ENCODE data around the gene MRI1. TPM values are rescaled to one million over a fixed set of nuclear protein-coding genes. Genes with fewer than 3 reads are reported as not detected.
"Not testable (repeated sequence)": the region's sequence is repeated elsewhere in the genome, so short reads cannot be mapped to it uniquely, and the experiment has no call there.

The MRI1 gene
- total RNA-seq, 1 experiment from 2014 or later = 19.5 TPM

DNA sequence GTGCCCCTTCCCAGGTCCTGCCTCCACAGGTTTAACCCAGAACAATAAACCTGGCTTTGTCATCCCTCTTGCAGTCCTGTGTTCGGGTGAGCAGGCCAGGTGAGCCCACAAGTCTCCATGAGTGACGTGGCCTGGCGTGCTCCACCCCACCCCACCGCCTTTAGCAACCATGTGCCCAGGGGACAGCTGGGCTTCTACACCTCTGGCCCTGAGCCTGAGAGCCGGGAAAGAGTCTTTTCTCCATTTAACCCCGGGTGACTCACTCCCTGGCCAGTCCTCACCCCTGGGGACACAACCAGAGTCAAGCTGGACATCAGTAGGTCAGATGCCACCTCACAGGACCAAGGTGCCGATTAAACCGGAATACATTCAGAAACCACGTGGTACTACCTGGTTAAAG, 14.1 kb downstream of the MRI1 start:
- CTCF ChIA-PET = interaction anchor here (0.6 kb wide), 1 partner anchor 170 kb away, joined by 11 read pairs; no protein-coding TSS in a partner anchor
- H3K27me3 ChIP-seq (ENCODE audit: control insufficient read depth, insufficient read depth, low read length) = no peaks in the 10 kb centered on the region
- DNase-seq (ENCODE audit: low read depth, low spot score) (no peak), ATAC-seq (no peak)
- peaks cover 4% of the 10 kb centered on the region; the same call in 1 of the 2 replicates for H3K36me3 ChIP-seq (ENCODE audit: control insufficient read depth, insufficient read depth, low read length)
- no peaks in the 10 kb centered on the region for H3K9me3 ChIP-seq (ENCODE audit: control insufficient read depth, insufficient read depth, low read depth, low read length)
- H3K27ac ChIP-seq (ENCODE audit: low read length) = no peak overlapping the region
- POLR2A ChIA-PET = no interaction called here
- 0 out of 2 replicates have a peak, but pooled peaks cover 6% of the 10 kb centered on the region for H3K4me1 ChIP-seq (ENCODE audit: control insufficient read depth, insufficient read depth, low read length)
- TF ChIP-seq TCF7L2 (IDR thresholded peaks at IDR 0.05; ENCODE audit: low read depth, low read length) (no peak), SIN3A (IDR thresholded peaks at IDR 0.05; ENCODE audit: borderline replicate concordance, insufficient read depth, low read depth, low read length) (no peak)
- in situ Hi-C loops (cut with HindIII; ENCODE audit: low pct_unique_long_range_greater_than_20kb, low sequenced_read_pairs) = no loop called here
- intact Hi-C loops (cut with micrococcal nuclease; ENCODE audit: unreplicated experiment) = no loop called here
- BruUV-seq (replicated peaks) = no TSS peak
- H3K4me3 ChIP-seq (ENCODE audit: low read depth in 2 of 2, low read length in 2 of 2) = no peak overlapping the region

GRCh38 chr19:13778847-13779246, 14.5 kb downstream of the MRI1 start:
- ChIA-PET POLR2A (no interaction called here), CTCF (interaction anchor here (0.6 kb wide), 1 partner anchor 169 kb away, joined by 11 read pairs; no protein-coding TSS in a partner anchor)
- Histone ChIP-seq H3K27ac (ENCODE audit: low read length) (no peak overlapping the region), H3K4me1 (ENCODE audit: control insufficient read depth, insufficient read depth, low read length) (0 out of 2 replicates have a peak, but pooled peaks cover 6% of the 10 kb centered on the region), H3K9me3 (ENCODE audit: control insufficient read depth, insufficient read depth, low read depth, low read length) (no peaks in the 10 kb centered on the region), H3K4me3 (ENCODE audit: low read depth in 2 of 2, low read length in 2 of 2) (no peak overlapping the region), H3K36me3 (ENCODE audit: control insufficient read depth, insufficient read depth, low read length) (peaks cover 4% of the 10 kb centered on the region; the same call in 1 of the 2 replicates), H3K27me3 (ENCODE audit: control insufficient read depth, insufficient read depth, low read length) (no peaks in the 10 kb centered on the region)
- in situ Hi-C loops (cut with HindIII; ENCODE audit: low pct_unique_long_range_greater_than_20kb, low sequenced_read_pairs) = no loop called here
- TF ChIP-seq POLR2AphosphoS5 (IDR thresholded peaks at IDR 0.05; ENCODE audit: low read depth, low read length) (no peak), SIN3A (IDR thresholded peaks at IDR 0.05; ENCODE audit: borderline replicate concordance, insufficient read depth, low read depth, low read length) (no peak), REST (IDR thresholded peaks at IDR 0.05; ENCODE audit: insufficient read depth in 1 of 2, low read depth in 2 of 2, low read length in 1 of 2) (no peak), TCF7L2 (IDR thresholded peaks at IDR 0.05; ENCODE audit: low read depth, low read length) (no peak)
- TF ChIP-seq, protein P1, sequence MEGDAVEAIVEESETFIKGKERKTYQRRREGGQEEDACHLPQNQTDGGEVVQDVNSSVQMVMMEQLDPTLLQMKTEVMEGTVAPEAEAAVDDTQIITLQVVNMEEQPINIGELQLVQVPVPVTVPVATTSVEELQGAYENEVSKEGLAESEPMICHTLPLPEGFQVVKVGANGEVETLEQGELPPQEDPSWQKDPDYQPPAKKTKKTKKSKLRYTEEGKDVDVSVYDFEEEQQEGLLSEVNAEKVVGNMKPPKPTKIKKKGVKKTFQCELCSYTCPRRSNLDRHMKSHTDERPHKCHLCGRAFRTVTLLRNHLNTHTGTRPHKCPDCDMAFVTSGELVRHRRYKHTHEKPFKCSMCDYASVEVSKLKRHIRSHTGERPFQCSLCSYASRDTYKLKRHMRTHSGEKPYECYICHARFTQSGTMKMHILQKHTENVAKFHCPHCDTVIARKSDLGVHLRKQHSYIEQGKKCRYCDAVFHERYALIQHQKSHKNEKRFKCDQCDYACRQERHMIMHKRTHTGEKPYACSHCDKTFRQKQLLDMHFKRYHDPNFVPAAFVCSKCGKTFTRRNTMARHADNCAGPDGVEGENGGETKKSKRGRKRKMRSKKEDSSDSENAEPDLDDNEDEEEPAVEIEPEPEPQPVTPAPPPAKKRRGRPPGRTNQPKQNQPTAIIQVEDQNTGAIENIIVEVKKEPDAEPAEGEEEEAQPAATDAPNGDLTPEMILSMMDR (IDR thresholded peaks at IDR 0.05) = no peak
- ATAC-seq (no peak), DNase-seq (ENCODE audit: low read depth, low spot score) (no peak)
- intact Hi-C loops (cut with micrococcal nuclease; ENCODE audit: unreplicated experiment) = no loop called here
- BruUV-seq (replicated peaks) = no TSS peak

DNA sequence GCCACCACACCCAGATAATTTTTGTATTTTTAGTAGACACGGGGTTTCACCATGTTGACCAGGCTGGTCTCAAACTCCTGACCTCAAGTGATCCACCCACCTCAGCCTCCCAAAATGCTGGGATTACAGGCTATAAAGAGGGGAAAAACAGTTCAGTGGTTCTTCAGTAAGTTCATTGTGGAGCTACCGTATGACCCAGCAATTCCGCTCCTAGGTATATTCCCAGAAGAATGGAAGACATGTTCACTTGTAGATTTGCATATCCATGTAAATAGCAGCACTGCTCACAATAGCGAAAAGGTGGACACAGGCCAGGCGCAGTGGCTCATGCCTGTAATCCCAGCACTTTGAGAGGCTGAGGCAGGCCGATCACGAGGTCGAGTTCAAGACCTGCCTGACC, 15.5 kb downstream of the MRI1 start:
- CTCF ChIA-PET; H3K9me3 ChIP-seq (ENCODE audit: control insufficient read depth, insufficient read depth, low read depth, low read length); in situ Hi-C loops (cut with HindIII; ENCODE audit: low pct_unique_long_range_greater_than_20kb, low sequenced_read_pairs); BruUV-seq (replicated peaks); POLR2A ChIA-PET; DNase-seq (ENCODE audit: low read depth, low spot score); intact Hi-C loops (cut with micrococcal nuclease; ENCODE audit: unreplicated experiment); H3K27ac ChIP-seq (ENCODE audit: low read length); ATAC-seq; H3K36me3 ChIP-seq (ENCODE audit: control insufficient read depth, insufficient read depth, low read length); H3K4me1 ChIP-seq (ENCODE audit: control insufficient read depth, insufficient read depth, low read length); H3K27me3 ChIP-seq (ENCODE audit: control insufficient read depth, insufficient read depth, low read length); H3K4me3 ChIP-seq (ENCODE audit: low read depth in 2 of 2, low read length in 2 of 2): not testable (repeated sequence)
